ENCODE results near the gene CST2.

DNA sequence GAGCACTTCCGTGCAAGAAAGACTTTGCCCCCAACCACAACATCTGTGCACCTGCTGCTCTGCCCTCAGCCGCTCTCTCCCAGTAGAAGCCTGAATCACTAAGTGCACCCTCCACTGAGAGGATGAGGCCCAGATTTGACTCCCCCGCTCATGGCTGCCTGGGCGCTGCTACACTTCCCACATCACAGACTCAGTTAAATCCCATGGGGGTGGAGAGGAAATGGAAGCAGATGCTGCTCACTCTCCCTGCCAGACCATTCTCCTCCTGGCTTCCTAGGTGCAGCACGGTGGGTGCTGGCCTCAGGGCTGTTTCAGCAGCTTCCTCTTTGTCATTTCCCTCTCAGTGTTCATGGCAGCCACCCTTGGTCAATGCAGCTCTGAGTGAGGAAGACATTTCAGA lies 48.2 kb upstream of the CST2 start:
- TF ChIP-seq, protein P1, sequence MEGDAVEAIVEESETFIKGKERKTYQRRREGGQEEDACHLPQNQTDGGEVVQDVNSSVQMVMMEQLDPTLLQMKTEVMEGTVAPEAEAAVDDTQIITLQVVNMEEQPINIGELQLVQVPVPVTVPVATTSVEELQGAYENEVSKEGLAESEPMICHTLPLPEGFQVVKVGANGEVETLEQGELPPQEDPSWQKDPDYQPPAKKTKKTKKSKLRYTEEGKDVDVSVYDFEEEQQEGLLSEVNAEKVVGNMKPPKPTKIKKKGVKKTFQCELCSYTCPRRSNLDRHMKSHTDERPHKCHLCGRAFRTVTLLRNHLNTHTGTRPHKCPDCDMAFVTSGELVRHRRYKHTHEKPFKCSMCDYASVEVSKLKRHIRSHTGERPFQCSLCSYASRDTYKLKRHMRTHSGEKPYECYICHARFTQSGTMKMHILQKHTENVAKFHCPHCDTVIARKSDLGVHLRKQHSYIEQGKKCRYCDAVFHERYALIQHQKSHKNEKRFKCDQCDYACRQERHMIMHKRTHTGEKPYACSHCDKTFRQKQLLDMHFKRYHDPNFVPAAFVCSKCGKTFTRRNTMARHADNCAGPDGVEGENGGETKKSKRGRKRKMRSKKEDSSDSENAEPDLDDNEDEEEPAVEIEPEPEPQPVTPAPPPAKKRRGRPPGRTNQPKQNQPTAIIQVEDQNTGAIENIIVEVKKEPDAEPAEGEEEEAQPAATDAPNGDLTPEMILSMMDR (IDR thresholded peaks at IDR 0.05 in 8 of 11, conservative IDR thresholded peaks at IDR 0.05 in 3 of 11): no peak
- no peak for TF ChIP-seq POLR2A (IDR thresholded peaks at IDR 0.05)
- TF ChIP-seq POLR2AphosphoS5 (IDR thresholded peaks at IDR 0.05): no peak
